Neural cell (in vitro differentiated cells): ENCODE results near the gene ISG15. TPM values are rescaled to one million over a fixed set of nuclear protein-coding genes. Genes with fewer than 3 reads are reported as not detected.

Experiments
- H2AFZ ChIP-seq: fragments of 200-600, 300-800 bp; sonication (generic), shearing (Covaris generic); 2 replicates; pipeline ENCODE4 v1.6.0; 2014; ENCODE audit warnings: low read depth, mild to moderate bottlenecking, antibody characterized with exemption, low read length, moderate library complexity
- H3F3A ChIP-seq: fragments of 200-600 bp; shearing (Covaris generic); 2 replicates; pipeline ENCODE4 v1.6.1; 2016; ENCODE audit warnings: mild to moderate bottlenecking, moderate library complexity, mixed read lengths, antibody characterized with exemption, low read length; ENCODE audit not compliant: insufficient read depth, poor library complexity, severe bottlenecking
- H3K27ac ChIP-seq: fragments of 200-600, 300-800 bp; sonication (generic), shearing (Covaris generic); 2 replicates; pipeline ENCODE4 v1.5.1; 2014; ENCODE audit warnings: mild to moderate bottlenecking, low read length, moderate library complexity
- H3K27me3 ChIP-seq: fragments of 300-800, 200-600 bp; sonication (generic), shearing (Covaris generic); 2 replicates; pipeline ENCODE4 v1.6.0; 2014; ENCODE audit warnings: mild to moderate bottlenecking, low read depth, low read length, moderate library complexity; ENCODE audit not compliant: insufficient read depth
- H3K36me3 ChIP-seq: fragments of 300-800, 200-600 bp; sonication (generic), shearing (Covaris generic); 2 replicates; pipeline ENCODE4 v1.5.1; 2014; ENCODE audit warnings: mild to moderate bottlenecking, antibody characterized with exemption, low read length, moderate library complexity; ENCODE audit not compliant: insufficient read depth
- H3K4me2 ChIP-seq: fragments of 300-800, 200-600 bp; sonication (generic), shearing (Covaris generic); 2 replicates; pipeline ENCODE4 v1.6.0; 2014; ENCODE audit warnings: mild to moderate bottlenecking, low read length
- H3K4me3 ChIP-seq: fragments of 300-800, 200-600 bp; sonication (generic), shearing (Covaris generic); 2 replicates; pipeline ENCODE4 v1.5.1; 2014; ENCODE audit warnings: mild to moderate bottlenecking, low read length, moderate library complexity
- H3K79me2 ChIP-seq: fragments of 200-600 bp; shearing (Covaris generic); replicated peaks from 2 replicates; pipeline ENCODE4 v1.6.0; 2014; ENCODE audit warnings: mild to moderate bottlenecking, low read length, moderate library complexity; ENCODE audit not compliant: insufficient read depth
- H3K9ac ChIP-seq: fragments of 300-800, 200-600 bp; sonication (generic), shearing (Covaris generic); 2 replicates; pipeline ENCODE4 v1.6.1; 2016; ENCODE audit warnings: mild to moderate bottlenecking, low read length, mixed read lengths
- H3K9me2 ChIP-seq: fragments of 200-600 bp; shearing (Covaris generic); 2 replicates; pipeline ENCODE4 v1.6.1; 2016; ENCODE audit warnings: mild to moderate bottlenecking, low read length, mixed read lengths; ENCODE audit not compliant: insufficient read depth
- H3K9me3 ChIP-seq: fragments of 200-600, 300-800 bp; sonication (generic), shearing (Covaris generic); 2 replicates; pipeline ENCODE4 v1.6.1; 2016; ENCODE audit warnings: mild to moderate bottlenecking, mixed run types, low read length, moderate library complexity, mixed read lengths
- H4K20me1 ChIP-seq: fragments of 200-600 bp; shearing (Covaris generic); 2 replicates; pipeline ENCODE4 v1.6.1; 2016; ENCODE audit warnings: mild to moderate bottlenecking, mixed run types; ENCODE audit not compliant: insufficient read depth
- EP300 ChIP-seq: fragments of 450-650 bp; conservative IDR thresholded peaks from 2 replicates; pipeline ENCODE4 v1.6.1; 2014; ENCODE audit warnings: antibody characterized with exemption, mild to moderate bottlenecking, moderate library complexity; ENCODE audit not compliant: poor library complexity, severe bottlenecking
- EZH2 ChIP-seq: fragments of 200-600, 300-800 bp; shearing (Covaris generic), sonication (generic); IDR thresholded peaks from 2 replicates; pipeline ENCODE4 v1.6.1; 2014; ENCODE audit warnings: antibody characterized with exemption, low read length, borderline replicate concordance, mild to moderate bottlenecking; ENCODE audit not compliant: insufficient read depth, poor library complexity, severe bottlenecking
- MXI1 ChIP-seq: fragments of 450-650 bp; conservative IDR thresholded peaks from 2 replicates; pipeline ENCODE4 v1.6.1; 2014; ENCODE audit warnings: antibody characterized with exemption, mild to moderate bottlenecking; ENCODE audit not compliant: poor library complexity, severe bottlenecking
- POLR2AphosphoS5 ChIP-seq: IDR thresholded peaks from 2 replicates; pipeline ENCODE4 v1.6.1; 2012
- RAD21 ChIP-seq: fragments of 450-650 bp; conservative IDR thresholded peaks from 2 replicates; pipeline ENCODE4 v1.6.1; 2014; ENCODE audit warnings: antibody characterized with exemption, mild to moderate bottlenecking, moderate library complexity
- SMC3 ChIP-seq: fragments of 450-650 bp; conservative IDR thresholded peaks from 2 replicates; pipeline ENCODE4 v1.6.1; 2014; ENCODE audit warnings: antibody characterized with exemption, mild to moderate bottlenecking, moderate library complexity; ENCODE audit not compliant: poor library complexity
- TAF1 ChIP-seq: IDR thresholded peaks from 2 replicates; pipeline ENCODE4 v1.6.1; 2012; ENCODE audit warnings: low read depth
- polyA plus RNA-seq: library from polyadenylated mRNA; depleted of rRNA; stranded (reverse); fragments of >200 nt; gene quantifications from 2 replicates; pipeline ENCODE4 v1.2.3, GENCODE V29; 2014
- TF ChIP-seq, protein P1 (sequence below): fragments of 450-650 bp; IDR thresholded peaks from 2 replicates; pipeline ENCODE4 v1.5.1; 2014; ENCODE audit warnings: antibody characterized with exemption, mild to moderate bottlenecking, moderate library complexity; ENCODE audit not compliant: poor library complexity, severe bottlenecking
- TF ChIP-seq, protein P2 (sequence below): IDR thresholded peaks from 2 replicates; pipeline ENCODE4 v1.6.1; 2012; ENCODE audit warnings: borderline replicate concordance

ISG15 gene
- polyA plus RNA-seq, 1 donor from 2014 or later: 8.0 TPM

DNA sequence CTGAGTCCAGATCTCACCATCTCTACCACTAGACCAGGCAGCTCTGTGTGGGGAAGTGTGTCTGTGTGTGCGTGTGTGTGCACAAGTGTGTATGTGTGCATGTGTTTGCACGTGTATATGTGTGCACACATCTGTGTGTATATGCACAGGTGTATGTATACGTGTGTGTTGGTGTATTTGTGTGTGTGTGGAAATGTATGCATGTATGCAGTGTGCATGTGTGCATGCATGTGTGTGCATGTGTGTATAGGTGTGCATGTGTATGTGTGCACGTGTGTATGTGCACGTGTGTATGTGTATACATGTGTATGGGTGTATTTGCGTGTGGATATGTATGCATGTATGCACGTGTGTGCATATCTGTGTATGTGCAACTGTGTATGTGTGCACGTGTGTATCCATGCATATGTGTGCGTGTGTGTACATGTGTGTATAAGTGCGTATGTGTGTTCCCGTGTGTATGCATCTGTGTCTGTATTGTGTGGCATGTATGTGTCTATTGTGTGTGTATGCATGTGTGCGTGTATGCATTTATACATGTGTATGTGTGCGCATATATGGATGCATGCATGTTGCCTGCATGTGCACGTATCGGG, 43.9 kb upstream of the ISG15 start:
- H3K27me3 ChIP-seq: peaks cover 65% of the 10 kb centered on the region
- no peak overlapping the region for H3K4me3 ChIP-seq
- no peak for TF ChIP-seq EZH2
- no peak for TF ChIP-seq EP300
- TF ChIP-seq TAF1: no peak
- TF ChIP-seq, protein P1, sequence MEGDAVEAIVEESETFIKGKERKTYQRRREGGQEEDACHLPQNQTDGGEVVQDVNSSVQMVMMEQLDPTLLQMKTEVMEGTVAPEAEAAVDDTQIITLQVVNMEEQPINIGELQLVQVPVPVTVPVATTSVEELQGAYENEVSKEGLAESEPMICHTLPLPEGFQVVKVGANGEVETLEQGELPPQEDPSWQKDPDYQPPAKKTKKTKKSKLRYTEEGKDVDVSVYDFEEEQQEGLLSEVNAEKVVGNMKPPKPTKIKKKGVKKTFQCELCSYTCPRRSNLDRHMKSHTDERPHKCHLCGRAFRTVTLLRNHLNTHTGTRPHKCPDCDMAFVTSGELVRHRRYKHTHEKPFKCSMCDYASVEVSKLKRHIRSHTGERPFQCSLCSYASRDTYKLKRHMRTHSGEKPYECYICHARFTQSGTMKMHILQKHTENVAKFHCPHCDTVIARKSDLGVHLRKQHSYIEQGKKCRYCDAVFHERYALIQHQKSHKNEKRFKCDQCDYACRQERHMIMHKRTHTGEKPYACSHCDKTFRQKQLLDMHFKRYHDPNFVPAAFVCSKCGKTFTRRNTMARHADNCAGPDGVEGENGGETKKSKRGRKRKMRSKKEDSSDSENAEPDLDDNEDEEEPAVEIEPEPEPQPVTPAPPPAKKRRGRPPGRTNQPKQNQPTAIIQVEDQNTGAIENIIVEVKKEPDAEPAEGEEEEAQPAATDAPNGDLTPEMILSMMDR: no peak
- TF ChIP-seq, protein P2, sequence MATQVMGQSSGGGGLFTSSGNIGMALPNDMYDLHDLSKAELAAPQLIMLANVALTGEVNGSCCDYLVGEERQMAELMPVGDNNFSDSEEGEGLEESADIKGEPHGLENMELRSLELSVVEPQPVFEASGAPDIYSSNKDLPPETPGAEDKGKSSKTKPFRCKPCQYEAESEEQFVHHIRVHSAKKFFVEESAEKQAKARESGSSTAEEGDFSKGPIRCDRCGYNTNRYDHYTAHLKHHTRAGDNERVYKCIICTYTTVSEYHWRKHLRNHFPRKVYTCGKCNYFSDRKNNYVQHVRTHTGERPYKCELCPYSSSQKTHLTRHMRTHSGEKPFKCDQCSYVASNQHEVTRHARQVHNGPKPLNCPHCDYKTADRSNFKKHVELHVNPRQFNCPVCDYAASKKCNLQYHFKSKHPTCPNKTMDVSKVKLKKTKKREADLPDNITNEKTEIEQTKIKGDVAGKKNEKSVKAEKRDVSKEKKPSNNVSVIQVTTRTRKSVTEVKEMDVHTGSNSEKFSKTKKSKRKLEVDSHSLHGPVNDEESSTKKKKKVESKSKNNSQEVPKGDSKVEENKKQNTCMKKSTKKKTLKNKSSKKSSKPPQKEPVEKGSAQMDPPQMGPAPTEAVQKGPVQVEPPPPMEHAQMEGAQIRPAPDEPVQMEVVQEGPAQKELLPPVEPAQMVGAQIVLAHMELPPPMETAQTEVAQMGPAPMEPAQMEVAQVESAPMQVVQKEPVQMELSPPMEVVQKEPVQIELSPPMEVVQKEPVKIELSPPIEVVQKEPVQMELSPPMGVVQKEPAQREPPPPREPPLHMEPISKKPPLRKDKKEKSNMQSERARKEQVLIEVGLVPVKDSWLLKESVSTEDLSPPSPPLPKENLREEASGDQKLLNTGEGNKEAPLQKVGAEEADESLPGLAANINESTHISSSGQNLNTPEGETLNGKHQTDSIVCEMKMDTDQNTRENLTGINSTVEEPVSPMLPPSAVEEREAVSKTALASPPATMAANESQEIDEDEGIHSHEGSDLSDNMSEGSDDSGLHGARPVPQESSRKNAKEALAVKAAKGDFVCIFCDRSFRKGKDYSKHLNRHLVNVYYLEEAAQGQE: no peak
- H3K27ac ChIP-seq: no peak overlapping the region
- H2AFZ ChIP-seq: no peak overlapping the region
- H3K9me3 ChIP-seq: no peaks in the 10 kb centered on the region
- no peaks in the 10 kb centered on the region for H3F3A ChIP-seq
- no peaks in the 10 kb centered on the region for H3K79me2 ChIP-seq
- H3K9me2 ChIP-seq: no peaks in the 10 kb centered on the region
- H3K4me2 ChIP-seq: no peak overlapping the region
- no peak overlapping the region for H3K9ac ChIP-seq
- H3K36me3 ChIP-seq: no peaks in the 10 kb centered on the region
- H4K20me1 ChIP-seq: no peaks in the 10 kb centered on the region

DNA sequence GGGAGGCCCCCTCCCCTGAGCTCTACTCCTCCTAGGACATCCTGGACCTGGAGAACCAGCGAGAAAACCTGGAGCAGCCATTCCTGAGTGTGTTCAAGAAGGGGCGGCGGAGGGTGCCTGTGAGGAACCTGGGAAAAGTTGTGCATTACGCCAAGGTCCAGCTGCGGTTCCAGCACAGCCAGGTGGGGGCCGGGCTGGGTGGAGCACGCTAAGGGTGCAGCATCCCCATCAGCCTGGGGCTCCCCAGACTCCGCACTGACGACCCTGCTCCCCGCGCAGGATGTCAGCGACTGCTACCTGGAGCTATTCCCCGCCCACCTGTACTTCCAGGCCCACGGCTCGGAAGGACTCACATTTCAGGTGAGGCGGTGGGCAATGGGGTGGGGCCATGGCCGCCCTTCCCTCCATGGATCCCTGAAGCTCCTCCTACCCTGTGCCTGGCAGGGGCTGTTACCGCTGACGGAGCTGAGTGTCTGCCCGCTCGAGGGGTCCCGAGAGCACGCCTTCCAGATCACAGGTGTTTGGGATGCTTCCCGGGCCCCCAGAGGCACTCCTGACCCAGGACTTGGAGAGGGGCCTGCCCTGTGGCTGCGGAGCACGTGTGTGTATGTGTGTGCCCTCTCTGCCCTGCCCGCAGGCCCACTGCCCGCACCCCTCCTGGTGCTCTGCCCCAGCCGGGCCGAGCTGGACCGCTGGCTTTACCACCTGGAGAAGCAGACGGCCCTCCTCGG, 42.9 kb upstream of the ISG15 start:
- H3K4me3 ChIP-seq: no peak overlapping the region
- no peaks in the 10 kb centered on the region for H3K9me2 ChIP-seq
- no peak overlapping the region for H3K4me2 ChIP-seq
- no peaks in the 10 kb centered on the region for H3K36me3 ChIP-seq
- H3K9me3 ChIP-seq: no peaks in the 10 kb centered on the region
- peaks cover 64% of the 10 kb centered on the region for H3K27me3 ChIP-seq
- H4K20me1 ChIP-seq: no peaks in the 10 kb centered on the region
- no peak overlapping the region for H3K9ac ChIP-seq
- no peak overlapping the region for H3K27ac ChIP-seq
- H3F3A ChIP-seq: no peaks in the 10 kb centered on the region
- H2AFZ ChIP-seq: no peak overlapping the region
- TF ChIP-seq EZH2: no peak
- TF ChIP-seq MXI1: no peak
- TF ChIP-seq, protein P1: no peak
- no peak for TF ChIP-seq TAF1
- TF ChIP-seq EP300: no peak
- no peak for TF ChIP-seq RAD21
- TF ChIP-seq, protein P2: no peak
- TF ChIP-seq POLR2AphosphoS5: no peak
- TF ChIP-seq SMC3: no peak
- no peaks in the 10 kb centered on the region for H3K79me2 ChIP-seq
